ENCODE results near the gene HOXD9.

DNA sequence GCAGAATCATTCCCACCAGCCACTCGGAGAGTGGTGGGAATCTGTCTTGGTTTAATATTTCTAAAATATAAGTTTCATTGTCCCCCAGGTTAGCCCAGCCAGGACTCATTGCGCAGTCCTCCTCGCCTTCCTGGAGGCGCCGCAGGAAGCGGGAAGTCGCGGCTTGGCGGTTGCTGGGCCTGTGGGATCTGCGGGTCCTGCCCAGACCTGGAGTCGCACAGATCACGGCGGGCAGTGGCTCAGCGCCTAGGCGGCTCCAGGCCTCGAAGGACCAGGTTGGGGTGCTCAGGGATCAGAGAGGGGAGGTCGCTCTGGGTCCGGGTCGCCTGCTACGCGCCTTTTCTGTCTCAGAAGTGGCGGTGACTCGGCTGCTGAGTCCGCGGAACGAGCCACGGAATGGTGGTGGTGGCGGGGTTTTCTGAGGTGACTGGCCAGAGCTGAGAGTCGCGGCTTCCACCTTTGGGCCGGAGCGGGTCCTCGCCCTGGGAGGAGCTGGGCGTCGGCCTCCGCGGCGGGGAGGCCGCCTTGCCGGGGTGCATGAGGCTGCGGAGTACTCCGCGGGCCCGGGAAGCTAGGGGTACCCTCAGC is 37.2 kb downstream of the HOXD9 start:
- TF ChIP-seq CTCF (IDR thresholded peaks at IDR 0.05; ENCODE audit: extremely low read depth in 1 of 2, insufficient read depth in 1 of 2, low read depth in 1 of 2, low read length in 2 of 2): no peak
- no peak for TF ChIP-seq EZH2 (IDR thresholded peaks at IDR 0.05; ENCODE audit: borderline replicate concordance, low read depth, low read length, severe bottlenecking)
- no peak for TF ChIP-seq POLR2AphosphoS5 (IDR thresholded peaks at IDR 0.05; ENCODE audit: insufficient read depth, low read depth, low read length)
- no peak for TF ChIP-seq POLR2A (IDR thresholded peaks at IDR 0.05; ENCODE audit: low read depth, low read length)
- TF ChIP-seq JUN (IDR thresholded peaks at IDR 0.05; ENCODE audit: borderline replicate concordance, insufficient read depth, insufficient read length, low read depth): no peak
- TF ChIP-seq, protein P1, sequence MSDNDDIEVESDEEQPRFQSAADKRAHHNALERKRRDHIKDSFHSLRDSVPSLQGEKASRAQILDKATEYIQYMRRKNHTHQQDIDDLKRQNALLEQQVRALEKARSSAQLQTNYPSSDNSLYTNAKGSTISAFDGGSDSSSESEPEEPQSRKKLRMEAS (IDR thresholded peaks at IDR 0.05; ENCODE audit: insufficient read depth, insufficient read length): no peak
- TF ChIP-seq MYC (IDR thresholded peaks at IDR 0.05; ENCODE audit: low read depth, low read length): no peak
- no peak for TF ChIP-seq GATA2 (IDR thresholded peaks at IDR 0.05; ENCODE audit: insufficient read depth, insufficient read length, low read depth, low read length)
- no peak for TF ChIP-seq FOS (IDR thresholded peaks at IDR 0.05; ENCODE audit: borderline replicate concordance, insufficient read depth, low read length)

Data from endothelial cell of umbilical vein (primary cell).